C4-2B (cell line): ENCODE data around the gene ILKAP.

ENCODE experiments used
- CTCF ChIP-seq: fragments of 450-650 bp; conservative IDR thresholded peaks from 2 replicates; pipeline ENCODE4 v1.5.1; 2017; ENCODE audit warnings: mild to moderate bottlenecking
- ZFX ChIP-seq: fragments of 450-650 bp; IDR thresholded peaks from 2 replicates; pipeline ENCODE4 v1.6.1; 2017

GRCh38 chr2:238238766-238239542, 35.5 kb upstream of the ILKAP start:
- TF ChIP-seq CTCF: no peak
- TF ChIP-seq ZFX: no peak
